HG02678 (cell line): ENCODE results near the gene TMEM143.
A peak's percentile ranks its signal among the peaks of the same experiment; 100 is the strongest.

Experiments used
- ATAC-seq: cut with Tn5 transposase; IDR thresholded peaks from one replicate; pipeline ENCODE4 v1.9.1; 2021; ENCODE audit warnings: mild to moderate bottlenecking, moderate library complexity; ENCODE audit not compliant: unreplicated experiment

The TMEM143 gene

DNA sequence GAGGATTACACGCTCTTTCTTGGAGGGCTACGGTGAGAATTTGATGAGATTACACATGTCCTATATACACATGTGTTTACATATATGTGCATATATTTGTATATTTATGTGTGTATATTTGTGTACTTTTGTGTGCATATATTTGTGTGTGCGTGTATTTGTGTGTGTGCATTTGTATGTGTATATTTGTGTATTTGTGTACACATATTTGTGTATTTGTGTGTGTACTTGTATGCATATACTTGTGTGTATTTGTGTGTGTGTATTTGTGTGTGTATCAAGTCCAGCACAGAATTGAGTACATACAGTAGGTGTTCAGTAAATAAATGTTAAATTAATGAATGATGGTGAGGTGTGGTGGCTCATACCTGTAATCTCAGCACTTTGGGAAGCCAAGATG lies 1.8 kb downstream of the TMEM143 start:
- ATAC-seq: no peak

DNA sequence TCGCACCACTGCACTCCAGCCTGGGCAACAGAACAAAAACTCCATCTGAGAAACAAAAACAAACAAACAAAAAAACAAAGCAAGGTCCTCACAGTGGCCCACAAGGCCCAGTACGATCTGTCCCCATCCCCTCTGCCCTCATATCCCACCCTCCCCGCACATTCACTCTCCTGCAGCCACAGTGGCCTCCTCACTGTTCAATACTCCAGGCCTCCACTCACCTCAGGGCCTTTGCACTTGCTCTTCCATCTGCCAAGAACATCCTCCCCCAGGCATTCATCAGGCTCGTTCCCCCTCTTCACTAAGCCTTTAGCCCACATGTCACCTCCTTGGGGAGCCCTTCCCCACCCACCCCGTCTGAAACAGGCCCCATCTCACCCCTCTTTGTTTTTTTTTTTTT lies 4.6 kb downstream of the TMEM143 start:
- no peak for ATAC-seq

DNA sequence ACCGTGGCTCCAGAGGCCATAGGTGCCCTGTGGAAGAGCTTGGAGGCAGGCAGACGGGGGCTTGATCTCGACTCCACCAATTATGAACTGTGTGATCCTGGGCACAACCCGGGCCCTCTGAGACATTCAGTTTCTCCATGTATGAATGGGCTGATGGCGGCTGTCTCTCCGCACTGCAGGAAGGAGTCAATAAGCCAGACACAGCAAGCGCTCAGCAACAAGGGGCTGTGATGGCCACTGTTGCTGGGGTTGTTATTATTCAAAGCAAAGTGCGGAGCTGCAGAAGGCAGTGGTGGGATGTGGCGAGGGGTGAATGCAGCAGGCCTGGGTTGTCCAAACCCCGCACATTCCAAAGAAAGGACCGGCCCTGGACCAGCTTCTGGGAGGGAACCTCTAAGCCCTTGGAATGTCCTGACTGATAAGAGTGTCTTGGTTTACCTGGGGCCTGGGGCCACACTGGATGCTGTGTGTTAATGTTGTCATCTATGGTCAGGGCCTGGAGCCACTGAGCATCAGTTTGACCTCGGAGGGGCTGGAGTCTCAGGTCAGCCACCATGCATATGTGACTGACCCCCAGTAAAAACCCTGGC lies 8.3 kb downstream of the TMEM143 start:
- ATAC-seq: no peak

DNA sequence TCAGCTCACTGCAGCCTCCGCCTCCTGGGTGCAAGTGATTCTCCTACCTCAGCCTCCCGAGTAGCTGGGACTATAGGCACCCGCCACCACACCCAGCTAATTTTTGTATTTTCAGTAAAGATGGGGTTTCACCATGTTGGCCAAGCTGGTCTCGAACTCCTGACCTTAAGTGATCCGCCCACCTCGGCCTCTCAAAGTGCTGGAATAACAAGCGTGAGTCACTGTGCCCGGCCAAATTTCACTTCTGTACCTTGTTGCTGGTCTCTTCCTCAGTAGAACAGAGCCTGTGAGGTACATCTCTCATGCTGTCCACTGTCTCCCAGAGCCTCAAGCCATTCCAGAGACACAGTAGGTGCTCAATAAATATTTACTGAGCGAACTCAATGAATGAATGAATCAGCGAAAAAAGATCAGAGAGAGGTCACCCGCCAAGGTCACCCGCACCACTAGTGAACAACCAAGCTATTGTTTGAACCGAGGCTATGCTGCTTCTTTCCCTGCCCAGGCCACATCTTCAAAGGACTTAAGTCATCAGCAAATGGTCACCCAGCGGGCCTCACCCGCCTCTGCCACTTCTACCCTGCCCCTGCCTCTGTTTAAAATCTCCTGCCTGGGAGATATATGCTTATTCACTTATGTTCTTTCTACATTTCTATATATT lies 9.3 kb downstream of the TMEM143 start:
- ATAC-seq: no peak

DNA sequence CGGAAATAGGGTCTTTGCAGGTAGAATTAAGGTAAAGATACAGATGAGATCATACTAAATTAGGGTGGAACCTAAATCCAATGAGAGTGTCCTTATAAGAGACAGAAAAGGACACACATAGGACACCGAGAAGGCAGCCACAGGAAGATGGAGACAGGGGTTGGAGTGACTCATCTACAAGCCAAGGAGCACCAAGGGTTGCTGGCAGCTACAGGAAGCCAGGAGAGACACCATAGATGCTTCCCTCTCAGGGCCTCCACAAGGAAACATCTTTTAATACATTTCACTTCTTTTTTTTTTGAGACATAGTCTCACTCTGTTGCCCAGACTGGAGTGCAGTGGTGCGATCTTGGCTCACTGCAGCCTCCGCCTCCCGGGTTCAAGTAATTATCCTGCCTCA lies 10.1 kb downstream of the TMEM143 start:
- ATAC-seq: no peak

DNA sequence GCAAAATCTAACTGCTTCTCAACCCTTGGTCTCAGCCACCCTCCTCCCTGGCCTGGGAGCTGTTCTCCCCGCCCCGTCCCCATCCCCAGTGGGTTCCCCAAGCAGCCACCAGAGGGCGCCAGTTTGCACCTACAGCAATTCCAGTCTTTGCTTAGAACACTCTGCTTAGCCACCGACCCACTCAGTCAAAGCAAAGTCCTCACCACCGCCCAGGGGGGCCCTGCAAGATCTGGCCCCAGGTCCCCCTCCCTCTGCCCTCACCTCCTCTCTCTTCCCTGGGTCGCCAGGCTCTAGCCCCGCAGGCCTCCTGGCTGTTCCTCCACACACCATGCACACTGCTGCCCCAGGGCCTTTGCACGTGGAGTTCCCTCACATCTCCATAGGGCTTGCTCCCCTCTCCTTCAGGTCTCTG lies 12.4 kb downstream of the TMEM143 start:
- ATAC-seq: no peak

DNA sequence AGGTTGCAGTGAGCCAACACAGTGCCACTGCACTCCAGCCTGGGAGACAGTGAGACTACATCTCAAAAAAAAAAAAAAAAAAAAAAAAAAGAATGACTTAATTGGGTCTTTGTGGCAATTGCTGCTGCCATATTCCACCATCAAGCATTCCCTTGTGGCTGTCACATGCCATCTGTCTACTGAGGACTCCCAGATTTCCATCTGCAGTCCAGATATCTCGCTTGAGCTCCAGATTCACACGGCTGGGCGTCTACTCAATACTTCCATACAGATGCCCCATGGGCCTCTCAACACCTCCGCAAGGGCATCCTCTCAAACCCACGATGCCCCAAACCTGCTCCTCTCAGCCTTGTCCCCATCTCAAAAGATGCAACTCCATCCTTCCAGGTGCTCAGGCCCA lies 12.9 kb downstream of the TMEM143 start:
- ATAC-seq: no peak

DNA sequence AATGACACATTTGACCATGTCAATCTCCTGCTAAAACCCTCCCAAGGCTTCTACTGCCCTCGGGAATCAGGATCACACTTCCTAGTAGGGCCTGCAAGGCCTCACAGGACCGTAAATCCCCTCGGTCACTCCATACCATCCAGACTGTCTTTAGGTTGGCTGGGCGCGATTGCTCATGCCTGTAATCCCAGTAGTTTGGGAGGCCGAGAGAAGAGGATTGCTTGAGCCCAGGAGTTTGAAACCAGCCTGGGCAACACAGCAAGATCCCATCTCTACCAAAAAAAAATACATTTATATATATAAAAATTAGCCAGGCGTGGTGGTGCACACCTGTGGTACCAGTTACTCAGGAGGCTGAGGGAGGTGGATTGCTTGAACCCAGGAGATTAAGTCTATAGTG lies 15.0 kb downstream of the TMEM143 start:
- no peak for ATAC-seq

DNA sequence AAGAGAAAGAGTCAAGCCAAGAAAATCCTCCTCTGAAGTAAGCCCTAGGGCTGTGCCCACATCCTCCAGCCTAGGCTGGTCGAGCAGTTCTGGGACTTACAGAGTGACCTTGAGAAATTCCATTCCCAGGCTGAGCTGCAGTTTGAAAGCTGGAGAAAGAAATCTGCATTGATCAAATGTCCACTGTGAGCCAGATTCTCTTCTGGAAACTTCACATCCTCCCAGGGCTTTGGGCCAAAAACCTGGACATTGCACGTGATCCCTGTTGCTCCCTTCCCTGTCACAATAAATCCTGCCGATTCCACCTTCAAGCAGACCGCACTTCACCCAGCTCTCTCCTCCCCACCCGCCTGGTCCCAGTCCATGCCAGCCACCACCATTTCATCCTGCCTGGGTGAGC lies 15.7 kb downstream of the TMEM143 start:
- ATAC-seq: no peak

DNA sequence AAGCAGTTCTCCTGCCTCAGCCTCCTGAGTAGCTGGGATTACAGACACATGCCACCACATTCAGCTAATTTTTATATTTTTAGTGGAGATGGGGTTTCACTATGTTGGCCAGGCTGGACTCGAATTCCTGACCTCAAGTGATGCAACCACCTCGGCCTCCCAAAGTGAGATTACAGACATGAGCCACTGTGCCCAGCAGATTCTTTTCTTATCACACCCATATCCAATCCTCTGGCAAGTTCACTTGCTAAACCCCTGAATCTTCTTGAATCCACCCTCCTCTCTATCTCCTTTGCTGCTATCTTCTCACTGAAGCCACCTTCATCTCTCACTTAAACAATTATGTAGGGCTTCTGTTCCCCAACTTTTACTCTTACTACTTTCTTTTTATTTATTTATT lies 17.5 kb downstream of the TMEM143 start:
- ATAC-seq: no peak

DNA sequence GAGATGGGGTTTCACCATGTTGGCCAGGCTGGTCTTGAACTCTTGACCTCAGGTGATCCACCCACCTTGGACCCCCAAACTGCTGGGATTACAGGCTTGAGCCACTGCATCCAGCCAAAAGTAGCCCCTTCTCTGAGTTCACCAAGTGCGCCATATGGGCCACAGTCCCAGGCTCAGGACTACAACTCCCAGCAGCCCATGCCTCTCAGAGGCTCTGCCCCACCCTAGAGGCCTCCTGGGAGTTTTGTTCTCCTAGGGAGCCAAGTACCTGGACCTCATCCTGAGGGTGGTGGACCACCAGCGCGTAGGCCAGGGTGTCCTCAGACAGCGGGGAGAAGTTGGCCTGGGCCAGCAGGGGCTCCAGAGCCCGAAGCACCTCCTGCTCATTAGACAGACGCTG lies 18.8 kb downstream of the TMEM143 start:
- no peak for ATAC-seq

DNA sequence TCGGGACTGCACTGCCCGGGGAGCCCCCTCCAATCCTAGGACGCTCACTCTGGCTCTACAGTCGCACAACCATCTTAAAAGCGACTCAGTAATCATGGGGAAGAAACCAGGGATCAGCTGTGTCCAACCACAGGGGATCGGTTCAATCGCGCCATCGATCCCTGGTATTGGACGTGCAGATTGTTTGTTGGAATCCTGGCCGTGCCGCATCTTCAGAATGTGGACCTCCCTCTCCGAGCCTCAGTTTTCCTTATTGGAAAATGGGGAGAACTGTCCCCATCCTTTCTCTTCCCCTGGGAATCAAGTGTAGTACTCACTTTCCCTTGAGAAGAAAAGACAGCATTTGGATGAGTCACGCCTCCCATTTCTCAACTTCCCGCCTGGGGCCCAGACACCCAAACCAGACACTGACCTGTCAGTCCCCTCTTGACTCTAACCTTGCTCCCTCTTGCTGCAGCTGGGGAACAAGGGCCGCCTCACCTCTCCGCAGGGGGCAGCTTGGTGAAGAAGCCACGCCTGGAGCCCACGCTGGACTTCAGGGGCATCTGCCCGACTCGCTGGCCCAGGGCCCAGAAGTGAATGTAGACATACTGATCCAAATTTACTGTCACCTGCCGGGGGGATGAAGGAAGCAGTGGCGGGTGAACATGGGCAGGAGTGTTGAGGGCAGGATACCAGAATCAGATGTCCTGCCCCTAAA lies 20.7 kb downstream of the TMEM143 start:
- ATAC-seq: no peak

DNA sequence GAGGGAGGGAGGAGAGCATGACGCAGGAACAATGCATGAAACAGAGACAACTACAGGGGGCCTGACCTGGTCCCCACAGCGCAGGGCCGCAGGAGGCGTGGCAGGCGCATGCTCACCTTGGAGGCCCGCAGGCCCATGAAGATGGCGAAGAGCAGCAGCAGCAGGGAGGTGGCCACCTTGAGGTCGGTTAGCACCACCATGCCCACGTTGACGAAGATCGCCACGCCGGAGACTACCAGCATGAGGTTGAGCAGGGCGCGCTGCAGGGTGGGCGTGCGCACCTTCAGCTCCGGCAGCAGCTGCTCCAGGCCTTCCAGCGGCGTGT lies 21.4 kb downstream of the TMEM143 start:
- ATAC-seq: no peak

DNA sequence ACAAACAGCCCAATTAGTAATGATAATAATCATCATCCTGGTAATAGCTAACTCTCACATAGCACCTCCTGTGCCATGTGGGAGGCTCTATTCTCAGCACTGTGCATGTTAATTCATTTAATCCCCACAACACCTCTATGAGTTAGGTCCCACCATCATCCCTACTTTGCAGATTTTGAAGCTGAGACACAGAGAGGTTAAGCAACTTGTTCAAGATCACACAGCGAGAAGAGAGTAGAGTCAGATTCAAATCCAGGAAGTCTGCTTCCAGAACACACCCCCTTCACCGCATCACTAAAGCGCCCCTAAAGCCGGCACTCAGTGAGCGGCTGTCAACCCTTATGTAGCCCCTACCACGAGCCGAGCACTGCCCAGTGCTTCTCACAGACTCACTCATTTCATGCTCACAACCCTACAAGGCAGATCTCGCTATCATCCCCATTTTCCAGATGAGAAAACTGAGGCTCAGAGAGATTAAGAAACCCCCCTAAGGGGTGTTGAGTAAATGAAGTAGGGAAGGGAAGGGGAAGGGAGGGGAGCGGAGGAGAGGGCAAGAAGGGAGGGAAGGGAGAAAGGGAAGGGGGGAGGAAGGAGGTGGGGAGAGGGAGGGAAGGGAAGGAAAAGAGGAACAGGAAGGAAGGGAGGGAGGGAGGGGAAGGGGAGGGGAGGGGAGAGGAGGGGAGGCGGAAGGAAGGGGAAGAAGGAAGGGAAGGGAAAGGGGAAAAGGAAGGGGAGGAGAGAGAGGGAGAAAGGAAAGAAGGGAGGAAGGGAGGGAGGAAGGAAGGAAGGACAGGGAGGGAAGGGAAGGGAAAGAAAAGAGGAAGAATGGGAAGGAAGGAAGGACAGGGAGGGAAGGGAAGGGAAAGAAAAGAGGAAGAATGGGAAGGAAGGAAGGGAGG lies 22.0 kb downstream of the TMEM143 start:
- no peak for ATAC-seq

DNA sequence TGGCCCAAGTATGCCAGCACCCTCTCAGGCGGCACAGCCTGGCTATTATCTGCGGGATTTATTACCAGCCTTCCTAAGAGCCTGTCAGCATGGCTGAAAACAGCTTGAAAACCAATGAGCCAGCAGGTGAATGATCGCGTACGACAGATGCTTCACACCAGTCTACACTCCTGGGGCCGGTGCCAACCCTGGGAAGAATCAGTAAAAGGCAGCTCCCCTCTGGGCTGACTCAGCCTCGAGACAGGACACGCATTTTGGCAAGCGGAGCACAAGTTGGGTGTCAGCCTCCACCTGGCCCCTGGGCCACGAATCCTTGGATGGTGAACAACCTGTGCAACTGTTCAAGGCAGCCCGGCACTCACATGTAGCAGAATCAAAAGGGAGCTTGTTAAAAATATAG lies 22.7 kb downstream of the TMEM143 start:
- no peak for ATAC-seq

DNA sequence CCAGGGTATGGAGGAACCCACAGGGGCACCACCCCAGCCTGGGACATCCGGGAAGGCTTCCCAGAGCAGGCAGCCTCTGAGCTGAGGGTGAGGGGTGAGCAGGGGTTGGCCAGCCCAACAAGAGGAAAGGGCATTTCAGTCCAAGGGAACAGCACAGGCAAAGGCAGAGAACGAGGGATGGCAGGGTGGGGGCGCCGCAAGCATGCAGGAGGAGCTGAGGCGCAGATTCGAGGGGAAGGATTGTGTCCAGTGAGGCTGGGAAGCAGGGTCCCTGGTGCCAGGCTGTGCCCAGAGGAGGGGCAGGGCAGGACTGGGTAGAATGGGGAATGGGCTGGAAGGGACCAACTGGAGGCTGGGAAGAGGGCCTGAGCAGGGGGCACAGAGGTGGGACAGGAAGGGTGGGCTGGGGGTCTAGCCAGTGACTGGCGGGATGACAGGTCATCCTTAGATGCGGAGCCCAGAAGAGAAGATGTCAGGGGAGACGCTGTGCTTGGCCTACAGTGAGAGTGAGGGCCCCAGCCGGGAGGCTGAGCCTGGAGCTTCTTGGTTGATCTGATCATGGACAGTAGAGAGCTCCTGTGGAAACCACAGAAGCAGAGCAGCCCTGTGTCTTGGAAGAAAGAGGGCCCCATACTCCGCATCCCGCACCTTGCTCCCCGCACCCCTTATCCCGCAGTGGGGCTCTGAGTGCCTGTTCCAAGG lies 24.8 kb downstream of the TMEM143 start:
- no peak for ATAC-seq

DNA sequence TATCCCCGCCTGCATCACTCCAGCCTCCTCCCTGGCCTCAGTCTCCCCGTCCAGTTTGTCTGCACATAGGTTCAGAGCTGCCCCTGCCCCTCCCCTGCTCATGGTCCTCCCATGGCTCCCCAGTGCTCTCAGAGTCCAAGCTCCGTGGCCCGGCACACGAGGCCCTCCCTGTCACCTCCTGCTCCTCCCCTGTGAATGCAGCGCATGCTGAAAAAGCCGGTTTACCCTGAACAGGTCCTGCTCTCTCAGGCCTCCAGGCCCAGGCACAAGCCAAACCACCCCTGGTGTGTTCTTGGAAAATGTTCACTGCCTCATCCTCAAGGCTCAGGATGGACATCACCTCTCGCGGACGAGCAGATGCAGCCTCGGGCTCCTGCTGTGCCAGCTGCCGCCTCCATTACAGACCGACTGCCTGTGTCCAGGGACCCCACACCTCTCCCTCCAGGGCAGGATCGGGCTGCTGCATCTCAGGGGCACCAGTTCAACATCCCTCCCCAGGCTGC lies 25.4 kb downstream of the TMEM143 start:
- ATAC-seq: no peak

DNA sequence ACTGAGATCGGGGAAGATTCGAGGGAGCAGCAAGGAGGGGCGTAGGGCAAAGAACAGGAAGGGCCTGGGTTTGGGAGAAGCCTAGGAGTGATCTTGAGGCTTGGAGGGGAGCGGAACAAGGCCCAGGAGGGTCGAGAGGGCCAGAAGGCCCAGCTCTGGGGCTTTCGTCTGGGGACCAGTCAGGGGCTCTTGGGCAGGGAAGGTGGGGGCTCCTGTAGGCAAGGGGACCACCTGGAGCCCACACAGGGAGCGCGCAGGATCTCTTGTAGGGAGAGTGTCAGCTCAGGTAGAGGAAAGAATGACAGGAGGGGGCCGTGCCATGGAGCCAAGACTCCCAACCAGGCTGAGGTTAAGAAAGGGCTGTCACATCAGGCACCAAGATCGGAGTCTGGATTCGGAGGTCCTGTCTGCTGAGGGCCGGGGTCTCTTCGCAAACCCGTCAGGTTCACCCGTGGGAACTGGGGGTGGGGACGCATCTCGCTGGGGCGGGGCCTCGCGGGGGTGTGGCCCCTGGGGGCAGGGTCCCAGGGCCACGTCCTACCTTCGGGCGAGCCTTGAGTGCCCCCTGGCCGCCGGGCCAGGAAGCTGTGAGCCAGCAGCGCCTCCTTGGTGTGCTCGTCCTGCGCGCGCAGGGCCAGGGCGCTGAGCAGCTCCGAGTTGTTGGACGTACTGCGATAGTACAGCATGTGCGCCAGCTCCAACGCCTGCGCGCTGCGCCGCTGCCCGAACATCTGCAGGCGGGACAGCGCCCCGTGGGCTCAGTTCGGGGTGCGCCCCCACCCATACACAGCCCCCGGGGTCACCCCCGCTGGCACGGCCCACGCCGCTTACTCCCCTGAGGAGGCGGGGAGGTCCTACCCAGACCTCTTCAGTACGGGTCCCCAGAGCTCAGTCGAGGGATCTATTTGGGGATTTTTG lies 30.0 kb downstream of the TMEM143 start:
- ATAC-seq: peak; percentile 47

DNA sequence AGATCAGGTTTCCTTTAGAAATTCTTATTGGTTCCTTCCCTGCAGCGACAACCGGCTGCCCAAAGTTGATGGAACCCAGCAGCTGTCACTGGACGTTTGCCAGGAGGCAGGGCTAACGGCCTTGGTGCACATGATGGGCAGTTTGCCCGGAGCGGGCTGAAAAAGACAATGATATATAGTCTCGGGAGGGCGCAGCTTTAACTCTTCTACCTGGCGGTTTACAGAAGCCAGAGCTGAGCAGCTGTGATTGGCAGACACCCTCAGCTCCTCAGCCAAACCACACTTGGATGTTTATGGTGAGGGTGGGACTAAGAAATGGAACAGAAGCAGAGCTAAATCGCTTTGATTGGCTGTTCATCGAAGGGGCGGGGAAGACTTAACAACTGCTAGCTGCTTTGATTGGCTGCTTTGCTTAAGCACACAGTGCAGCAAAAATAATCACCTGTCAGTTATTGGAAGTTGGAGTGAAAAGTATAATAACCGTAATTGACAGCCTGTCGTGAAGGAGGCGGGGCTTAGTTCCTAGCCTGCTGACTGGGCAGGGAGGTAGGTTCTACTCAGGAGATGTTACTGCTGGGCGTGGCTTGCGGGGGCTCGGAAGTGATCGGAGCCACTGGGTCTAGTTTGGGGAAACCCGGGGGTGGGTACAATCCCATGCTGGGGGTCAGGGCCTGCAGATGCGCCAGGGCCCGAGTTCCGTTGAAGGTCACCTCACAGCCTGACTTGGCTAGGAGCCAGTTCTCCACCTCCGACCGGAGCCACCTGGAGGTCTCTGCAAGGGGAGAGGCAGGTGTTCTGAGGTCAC lies 30.9 kb downstream of the TMEM143 start:
- ATAC-seq: peak; percentile 61
